Measurements from ENCODE around the gene SMARCAL1. TPM values are rescaled to one million over a fixed set of nuclear protein-coding genes. Genes with fewer than 3 reads are reported as not detected.
A peak's percentile ranks its signal among the peaks of the same experiment; 100 is the strongest.

The SMARCAL1 gene
- total RNA-seq (2012; rRNA removed) (10.8 and 13.6 TPM in 2 replicates), polyA plus RNA-seq (2012; rRNA removed) (21.0 and 21.4 TPM in 2 replicates), Bru-seq, nascent RNA (percentile 68 among the genes with signal in this experiment), BruChase-seq, experiment 1, labeled RNA remaining after a 6-hour chase (percentile 65 among the genes with signal in this experiment), BruChase-seq, experiment 2, labeled RNA remaining after a 2-hour chase (percentile 62 among the genes with signal in this experiment)
- polyA plus RNA-seq (2012; cell fraction: cytosol; rRNA removed): 14.4 and 15.5 TPM in 2 replicates
- 11.3 and 15.5 TPM in 2 replicates for polyA plus RNA-seq (2012; cell fraction: nucleus; rRNA removed; ENCODE audit: low replicate concordance)
- long read RNA-seq, transcript SMARCAL1-202 (18 exons, 3,056 nt): major isoform, 20 of 54 reads
- long read RNA-seq, transcript SMARCAL1-201 (18 exons, 3,271 nt): major isoform, 20 of 54 reads
- long read RNA-seq, partial matches to known transcripts: 5 of 54 reads
- long read RNA-seq, other reads (novel, unspliced or antisense): 9 of 54 reads

DNA sequence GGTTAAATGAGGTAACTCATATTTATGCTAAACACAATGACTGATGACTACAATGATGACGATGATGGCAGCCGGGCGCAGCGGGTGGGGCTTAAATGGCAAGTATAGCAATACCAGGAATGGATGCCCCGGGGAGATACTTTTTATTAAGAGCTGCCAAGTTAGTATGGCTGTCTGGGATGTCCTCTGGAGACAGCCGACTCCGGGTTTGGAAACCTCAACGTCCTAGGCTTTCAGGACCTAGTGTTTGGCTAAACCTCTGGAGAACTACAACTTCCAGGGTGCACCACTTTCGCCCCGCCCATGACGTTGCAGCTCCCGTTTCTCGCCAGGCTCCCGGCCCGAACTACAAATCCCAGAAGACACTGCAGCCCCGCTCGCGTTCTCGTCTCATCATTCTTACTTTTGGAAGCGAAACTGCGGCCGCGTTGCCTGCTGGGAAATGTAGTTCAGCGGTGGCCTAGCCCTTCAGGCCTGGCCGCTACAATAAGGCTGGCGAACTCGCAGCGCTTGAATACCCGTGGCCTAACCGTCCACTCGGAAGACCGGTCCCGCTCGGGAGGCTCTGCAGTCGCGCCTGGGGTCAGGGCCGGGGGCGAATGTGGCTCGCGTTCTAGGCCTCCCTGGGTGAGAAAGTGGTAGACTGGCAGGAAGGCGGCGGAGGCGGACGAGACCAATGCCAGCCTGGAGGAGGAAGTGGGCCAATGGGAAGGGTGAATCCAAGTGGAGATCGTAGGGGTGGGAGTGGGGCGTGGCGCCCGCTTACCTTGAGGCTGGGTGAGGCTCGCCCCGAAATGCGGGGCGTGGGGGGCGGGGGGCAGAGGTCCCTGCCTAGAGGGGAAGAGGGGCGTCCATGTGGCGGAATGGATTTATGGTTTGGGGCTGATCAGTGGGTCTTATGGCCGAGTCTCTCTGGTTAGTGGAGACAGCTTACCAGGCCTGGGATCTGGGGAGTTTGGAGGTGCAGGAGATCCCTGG is at the start of gene SMARCAL1:
SMARCAL1 (plus strand) TSS at position 463 of the 978 bp plus-strand sequence. CDS start 2,221 bp downstream, outside the sequence.
- H3K9me3 ChIP-seq (ENCODE audit: control insufficient read depth, insufficient read depth, low read length): no peaks in the 10 kb centered on the region
- peak within 1 kb of the TSS; percentile 97 for H3K56ac ChIP-seq (ENCODE audit: extremely low read depth, insufficient read depth, low read length)
- BruUV-seq (replicated peaks): no TSS peak
- intact Hi-C loops (cut with micrococcal nuclease): loop anchor here (1.0 kb wide), 1 partner anchor 40 kb away; the partner anchor contains the start of gene MARCHF4
- peak; percentile 97 for DNase-seq
- H3K4ac ChIP-seq (ENCODE audit: low read depth, low read length): peak within 1 kb of the TSS; percentile 98
- H3K36me3 ChIP-seq (ENCODE audit: control insufficient read depth, insufficient read depth, low read length): peaks cover 19% of the 10 kb centered on the region
- H3K27ac ChIP-seq (ENCODE audit: insufficient read depth, low read length): peak within 1 kb of the TSS; percentile 99
- CTCF ChIA-PET: no interaction called here
- ATAC-seq (ENCODE audit: low read depth): peak; percentile 96
- H3K4me2 ChIP-seq (ENCODE audit: low read depth, low read length): peak within 1 kb of the TSS; percentile 98
- H3K23ac ChIP-seq (ENCODE audit: low read depth, low read length): peak within 1 kb of the TSS; percentile 91
- peak; percentile 34; the same call in 1 of the 2 replicates for TF ChIP-seq NFE2L2 (IDR thresholded peaks at IDR 0.05; ENCODE audit: low read depth, low read length)
- TF ChIP-seq MAZ (IDR thresholded peaks at IDR 0.05; ENCODE audit: borderline replicate concordance, low read depth, low read length): peak; percentile 63; the same call in 1 of the 2 replicates
- no peak for TF ChIP-seq FOS (IDR thresholded peaks at IDR 0.05; ENCODE audit: low read depth, low read length)
- peak; percentile 92 for TF ChIP-seq BHLHE40 (IDR thresholded peaks at IDR 0.05; ENCODE audit: low read depth, low read length)
- peak within 1 kb of the TSS; percentile 97 for H2BK120ac ChIP-seq (ENCODE audit: low read depth, low read length)
- H3K79me1 ChIP-seq (ENCODE audit: low read depth in 1 of 2, low read length in 2 of 2): peaks cover 13 to 28% of the 10 kb centered on the region in 2 experiments
- in situ Hi-C loops (cut with MboI; ENCODE audit: low sequenced_read_pairs): loop anchor here (25.0 kb wide), 1 partner anchor 200 kb away; no protein-coding TSS in a partner anchor
- H3K4me1 ChIP-seq (ENCODE audit: control insufficient read depth, insufficient read depth, low read length): peaks cover 2% of the 10 kb centered on the region; the same call in 1 of the 2 replicates
- H3K14ac ChIP-seq (replicated peaks; ENCODE audit: low read depth, low read length): peak within 1 kb of the TSS; percentile 98
- dilution Hi-C loops (cut with HindIII; ENCODE audit: low sequenced_read_pairs, unreplicated experiment): no loop called here
- H3K4me3 ChIP-seq (ENCODE audit: insufficient read depth, low read depth, low read length): peak within 1 kb of the TSS; percentile 66
- peak within 1 kb of the TSS; percentile 99 for H2BK5ac ChIP-seq (ENCODE audit: low read depth, low read length, poor library complexity, severe bottlenecking)
- POLR2A ChIA-PET (ENCODE audit: unreplicated experiment): no interaction called here
- H2BK15ac ChIP-seq (ENCODE audit: low read depth, low read length): peak within 1 kb of the TSS; percentile 86; the same call in 1 of the 3 replicates
- no peaks in the 10 kb centered on the region for H4K20me1 ChIP-seq (ENCODE audit: insufficient read depth, low read length)
- peak within 1 kb of the TSS; percentile 85 for H2AK5ac ChIP-seq (ENCODE audit: low read depth, low read length)
- no peaks in the 10 kb centered on the region for H3K27me3 ChIP-seq (ENCODE audit: control insufficient read depth, insufficient read depth, low read length)
- H3K9me1 ChIP-seq (ENCODE audit: insufficient read depth, low read length): peaks cover 6% of the 10 kb centered on the region; the same call in 1 of the 2 replicates
- H3K9ac ChIP-seq (ENCODE audit: low read depth, low read length): peak within 1 kb of the TSS; percentile 98
- H4K91ac ChIP-seq (ENCODE audit: insufficient read depth, low read depth, low read length): peak within 1 kb of the TSS; percentile 97
- H4K8ac ChIP-seq (ENCODE audit: low read depth in 2 of 2, low read length in 2 of 2): peak within 1 kb of the TSS; percentile 63 to 98
- H2AFZ ChIP-seq (replicated peaks; ENCODE audit: low read length, poor library complexity): peak within 1 kb of the TSS; percentile 99
- peak within 1 kb of the TSS; percentile 96 for H4K5ac ChIP-seq (ENCODE audit: low read depth, low read length)
- 2% methylated on average over 11 of the region's 56 CpGs; no CpG with 5 or more reads in 1 of the 2 experiments for WGBS, 2 experiments (ENCODE audit: extremely low coverage in 2 of 2, insufficient read length in 1 of 2)
- H2AK9ac ChIP-seq (replicated peaks; ENCODE audit: low read depth, low read length, poor library complexity): peak within 1 kb of the TSS; percentile 95
- H2BK20ac ChIP-seq (ENCODE audit: low read depth, low read length): peak within 1 kb of the TSS; percentile 54
- H3K18ac ChIP-seq (ENCODE audit: low read depth, low read length): peak within 1 kb of the TSS; percentile 90

All from IMR-90 (cell line).